A549 (cell line): ENCODE measurements around the gene FNDC3A.

Experiments
- HOXA7 ChIP-seq: fragments of 250-450 bp; sonication (Bioruptor Pico); IDR thresholded peaks from 2 replicates; pipeline ENCODE4 v1.5.0; 2020; ENCODE audit warnings: mild to moderate bottlenecking, moderate library complexity
- JUN ChIP-seq, 2 experiments: fragments of >200 bp; sonication (Bioruptor Twin); formaldehyde crosslinking; IDR thresholded peaks; 2 replicates in 1 of 2; 3 replicates in 1 of 2; pipeline ENCODE4 v1.6.1; 2016 to 2017
- POLR2A ChIP-seq: IDR thresholded peaks from 2 replicates; pipeline ENCODE4 v1.6.1; 2012; ENCODE audit warnings: mild to moderate bottlenecking, low read length
- TF ChIP-seq, protein P1 (sequence below): IDR thresholded peaks from 2 replicates; pipeline ENCODE4 v1.6.1; 2012; ENCODE audit warnings: low read depth, borderline replicate concordance
- TF ChIP-seq, protein P2 (sequence below): fragments of >200 bp; sonication (Bioruptor Twin); formaldehyde crosslinking; IDR thresholded peaks from 3 replicates; pipeline ENCODE4 v1.5.1; 2016
- TF ChIP-seq, protein P3 (sequence below): IDR thresholded peaks from 2 replicates; pipeline ENCODE4 v1.6.1; 2012

DNA sequence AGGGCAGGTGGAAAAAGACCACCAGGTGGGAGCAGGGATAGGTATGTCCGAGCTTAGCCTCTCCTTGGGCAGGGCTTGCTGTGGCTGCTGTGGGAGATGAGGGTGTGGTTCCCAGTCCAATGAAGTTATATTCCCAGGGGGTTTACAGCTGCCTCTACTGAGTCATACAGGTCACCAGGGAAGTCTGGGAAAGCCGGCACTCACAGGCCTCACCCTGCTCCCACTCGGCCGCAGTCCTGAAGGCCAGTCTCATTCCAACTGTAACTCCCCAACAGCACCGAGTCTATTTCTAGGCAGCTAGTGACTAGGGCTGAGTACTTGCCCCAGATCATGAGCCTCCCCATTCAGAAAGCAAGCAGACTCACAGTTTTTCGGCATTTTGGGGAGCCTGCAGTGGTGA, 77.1 kb downstream of the FNDC3A start:
- TF ChIP-seq, protein P1, sequence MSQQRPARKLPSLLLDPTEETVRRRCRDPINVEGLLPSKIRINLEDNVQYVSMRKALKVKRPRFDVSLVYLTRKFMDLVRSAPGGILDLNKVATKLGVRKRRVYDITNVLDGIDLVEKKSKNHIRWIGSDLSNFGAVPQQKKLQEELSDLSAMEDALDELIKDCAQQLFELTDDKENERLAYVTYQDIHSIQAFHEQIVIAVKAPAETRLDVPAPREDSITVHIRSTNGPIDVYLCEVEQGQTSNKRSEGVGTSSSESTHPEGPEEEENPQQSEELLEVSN: no peak
- no peak for TF ChIP-seq HOXA7
- TF ChIP-seq, protein P2, sequence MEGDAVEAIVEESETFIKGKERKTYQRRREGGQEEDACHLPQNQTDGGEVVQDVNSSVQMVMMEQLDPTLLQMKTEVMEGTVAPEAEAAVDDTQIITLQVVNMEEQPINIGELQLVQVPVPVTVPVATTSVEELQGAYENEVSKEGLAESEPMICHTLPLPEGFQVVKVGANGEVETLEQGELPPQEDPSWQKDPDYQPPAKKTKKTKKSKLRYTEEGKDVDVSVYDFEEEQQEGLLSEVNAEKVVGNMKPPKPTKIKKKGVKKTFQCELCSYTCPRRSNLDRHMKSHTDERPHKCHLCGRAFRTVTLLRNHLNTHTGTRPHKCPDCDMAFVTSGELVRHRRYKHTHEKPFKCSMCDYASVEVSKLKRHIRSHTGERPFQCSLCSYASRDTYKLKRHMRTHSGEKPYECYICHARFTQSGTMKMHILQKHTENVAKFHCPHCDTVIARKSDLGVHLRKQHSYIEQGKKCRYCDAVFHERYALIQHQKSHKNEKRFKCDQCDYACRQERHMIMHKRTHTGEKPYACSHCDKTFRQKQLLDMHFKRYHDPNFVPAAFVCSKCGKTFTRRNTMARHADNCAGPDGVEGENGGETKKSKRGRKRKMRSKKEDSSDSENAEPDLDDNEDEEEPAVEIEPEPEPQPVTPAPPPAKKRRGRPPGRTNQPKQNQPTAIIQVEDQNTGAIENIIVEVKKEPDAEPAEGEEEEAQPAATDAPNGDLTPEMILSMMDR: no peak
- TF ChIP-seq JUN (IDR thresholded peaks at IDR 0.05): no peak
- TF ChIP-seq, protein P3, sequence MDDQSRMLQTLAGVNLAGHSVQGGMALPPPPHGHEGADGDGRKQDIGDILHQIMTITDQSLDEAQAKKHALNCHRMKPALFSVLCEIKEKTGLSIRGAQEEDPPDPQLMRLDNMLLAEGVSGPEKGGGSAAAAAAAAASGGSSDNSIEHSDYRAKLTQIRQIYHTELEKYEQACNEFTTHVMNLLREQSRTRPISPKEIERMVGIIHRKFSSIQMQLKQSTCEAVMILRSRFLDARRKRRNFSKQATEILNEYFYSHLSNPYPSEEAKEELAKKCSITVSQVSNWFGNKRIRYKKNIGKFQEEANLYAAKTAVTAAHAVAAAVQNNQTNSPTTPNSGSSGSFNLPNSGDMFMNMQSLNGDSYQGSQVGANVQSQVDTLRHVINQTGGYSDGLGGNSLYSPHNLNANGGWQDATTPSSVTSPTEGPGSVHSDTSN: no peak
- no peak for TF ChIP-seq POLR2A
